Endothelial cell of umbilical vein (primary cell): Measurements from ENCODE around the gene TMEM171. TPM values are rescaled to one million over a fixed set of nuclear protein-coding genes. Genes with fewer than 3 reads are reported as not detected.

Experiments
- BruUV-seq: library from RNA; stranded (reverse); fragments of 400-500 nt; replicated peaks from 2 replicates; lab custom pipeline; 2021; lab: Mats Ljungman, UMichigan
- CTCF ChIA-PET: fragments of 300-600, 350-600 bp; sonication (Branson Sonifier 250); formaldehyde crosslinking; loops from one replicate; lab custom pipeline; 2021; ENCODE audit warnings: antibody characterized with exemption, inconsistent platforms; lab: Charles Lee
- POLR2A ChIA-PET: fragments of 300-600, 350-600 bp; sonication (Branson Sonifier 250); formaldehyde crosslinking; loops from one replicate; lab custom pipeline; 2021; ENCODE audit warnings: antibody characterized with exemption, inconsistent platforms; lab: Charles Lee
- DNase-seq: peaks from one replicate; pipeline ENCODE4 v3.0.0-alpha.2; 2011; ENCODE audit warnings: low read depth, low spot score
- FAIRE-seq: peaks from 2 replicates; lab custom pipeline; 2011; peaks lifted over from hg19 to GRCh38; lab: Jason Lieb, UNC
- H2AFZ ChIP-seq: 2 replicates; pipeline ENCODE4 v1.6.0; 2012; ENCODE audit warnings: low read depth, low read length, control low read depth, inconsistent platforms
- H3K27ac ChIP-seq: 2 replicates; pipeline ENCODE4 v1.5.1; 2011; ENCODE audit warnings: low read depth, mild to moderate bottlenecking, control low read depth, low read length, moderate library complexity; ENCODE audit not compliant: insufficient read depth
- H3K27me3 ChIP-seq, 2 experiments: 2 replicates each; pipeline versions ENCODE4 v1.6.0 to v1.6.1; 2011; ENCODE audit warnings: low read length in 2 of 2, mixed read lengths in 1 of 2; ENCODE audit not compliant: control insufficient read depth in 2 of 2, insufficient read depth in 2 of 2
- H3K36me3 ChIP-seq, 2 experiments: 2 replicates in 1 of 2; 3 replicates in 1 of 2; pipeline ENCODE4 v1.5.1; 2011; ENCODE audit warnings: low read length in 2 of 2, mild to moderate bottlenecking in 1 of 2, moderate library complexity in 1 of 2; ENCODE audit not compliant: control insufficient read depth in 2 of 2, insufficient read depth in 2 of 2; ENCODE audit errors: extremely low read depth in 1 of 2
- H3K4me1 ChIP-seq: 3 replicates; pipeline ENCODE4 v1.5.1; 2011; ENCODE audit warnings: mild to moderate bottlenecking, low read length; ENCODE audit not compliant: control insufficient read depth, insufficient read depth; ENCODE audit errors: extremely low read depth
- H3K4me2 ChIP-seq: 2 replicates; pipeline ENCODE4 v1.6.1; 2011; ENCODE audit warnings: low read length, control low read depth, mixed read lengths; ENCODE audit not compliant: insufficient read depth
- H3K4me3 ChIP-seq, 3 experiments: fragments of 200-600 bp in 1 of 3; sonication (generic), shearing (Covaris generic) in 1 of 3; replicated peaks in 1 of 3; 2 replicates each; pipeline ENCODE4 v1.5.1; 2011 to 2016; ENCODE audit warnings: control low read depth in 3 of 3, low read length in 3 of 3, mild to moderate bottlenecking in 2 of 3, inconsistent platforms in 1 of 3, low read depth in 1 of 3, moderate library complexity in 1 of 3; ENCODE audit not compliant: insufficient read depth in 1 of 3
- H3K79me2 ChIP-seq: 2 replicates; pipeline ENCODE4 v1.6.0; 2012; ENCODE audit warnings: low read length, inconsistent platforms; ENCODE audit not compliant: control insufficient read depth, insufficient read depth
- H3K9ac ChIP-seq: replicated peaks from 2 replicates; pipeline ENCODE3; 2011; ENCODE audit warnings: low read length, control low read depth; ENCODE audit not compliant: insufficient read depth; ENCODE audit errors: extremely low read depth
- H3K9me1 ChIP-seq: replicated peaks from 3 replicates; pipeline ENCODE4 v1.6.0; 2011; ENCODE audit warnings: mild to moderate bottlenecking, low read length; ENCODE audit not compliant: control insufficient read depth, insufficient read depth; ENCODE audit errors: extremely low read depth
- H3K9me3 ChIP-seq: replicated peaks from 2 replicates; pipeline ENCODE4 v1.5.1; 2012; ENCODE audit warnings: low read length, inconsistent platforms; ENCODE audit not compliant: control insufficient read depth, insufficient read depth
- H4K20me1 ChIP-seq: replicated peaks from 2 replicates; pipeline ENCODE3; 2011; ENCODE audit warnings: mild to moderate bottlenecking, low read length; ENCODE audit not compliant: control insufficient read depth, insufficient read depth; ENCODE audit errors: extremely low read depth
- EZH2 ChIP-seq: IDR thresholded peaks from 2 replicates; pipeline ENCODE4 v1.6.1; 2012; ENCODE audit warnings: borderline replicate concordance, low read depth, mild to moderate bottlenecking, moderate library complexity, low read length, inconsistent platforms; ENCODE audit not compliant: severe bottlenecking
- FOS ChIP-seq: IDR thresholded peaks from 2 replicates; pipeline ENCODE4 v1.6.1; 2011; ENCODE audit warnings: mild to moderate bottlenecking, low read length, moderate library complexity, borderline replicate concordance; ENCODE audit not compliant: insufficient read depth
- GATA2 ChIP-seq: IDR thresholded peaks from 2 replicates; pipeline ENCODE4 v1.7.0; 2011; ENCODE audit warnings: low read depth, mild to moderate bottlenecking, moderate library complexity, mixed read lengths, low read length; ENCODE audit not compliant: insufficient read length, insufficient read depth
- JUN ChIP-seq: IDR thresholded peaks from 2 replicates; pipeline ENCODE4 v1.6.1; 2011; ENCODE audit warnings: borderline replicate concordance, low read depth; ENCODE audit not compliant: insufficient read length, insufficient read depth
- MYC ChIP-seq: IDR thresholded peaks from one replicate; pipeline ENCODE4 v1.6.1; 2011; ENCODE audit warnings: mild to moderate bottlenecking, low read depth, low read length
- POLR2A ChIP-seq: IDR thresholded peaks from 2 replicates; pipeline ENCODE4 v1.6.1; 2012; ENCODE audit warnings: low read depth, mild to moderate bottlenecking, control low read depth, low read length
- POLR2AphosphoS5 ChIP-seq: IDR thresholded peaks from 2 replicates; pipeline ENCODE4 v1.6.1; 2012; ENCODE audit warnings: low read depth, mild to moderate bottlenecking, control low read depth, low read length, moderate library complexity; ENCODE audit not compliant: insufficient read depth
- dilution Hi-C: fragments of 300-500 bp; cut with MboI; formaldehyde crosslinking; loops from one replicate; pipeline ENCODE4 v1.15.0; 2019; ENCODE audit warnings: low sequenced_read_pairs; ENCODE audit not compliant: extremely low pct_ligation_motif_present
- intact Hi-C: fragments of 100-400 bp; cut with micrococcal nuclease; formaldehyde crosslinking; loops from one replicate; pipeline ENCODE4 v1.10.0; 2022
- polyA plus RNA-seq, 4 experiments: library from polyadenylated mRNA; depleted of rRNA in 3 of 4; stranded (reverse) in 3 of 4; unstranded in 1 of 4; fragments of >200 nt; gene quantifications; 2 replicates each; pipeline versions ENCODE4 v1.2.1 to v1.2.3, GENCODE V29; 2011 to 2012; ENCODE audit warnings: missing spikeins in 1 of 4
- total RNA-seq: library from RNA; stranded (reverse); gene quantifications from 2 replicates; pipeline ENCODE4 v1.2.3, GENCODE V29; 2021
- TF ChIP-seq, protein P1 (sequence below), 2 donors: IDR thresholded peaks; 1 replicate in 1 of 2; 2 replicates in 1 of 2; pipeline ENCODE4 v1.5.1; 2011; ENCODE audit warnings: low read length in 2 of 2, mild to moderate bottlenecking in 2 of 2, moderate library complexity in 2 of 2, control low read depth in 1 of 2, inconsistent platforms in 1 of 2, low read depth in 1 of 2; ENCODE audit not compliant: insufficient read depth in 1 of 2; ENCODE audit errors: extremely low read depth in 1 of 2
- TF ChIP-seq, protein P2 (sequence below): IDR thresholded peaks from 2 replicates; pipeline ENCODE4 v1.6.1; 2011; ENCODE audit not compliant: insufficient read depth, insufficient read length

TMEM171 gene
- total and polyA plus RNA-seq, 2 donors (not counting 3 experiments of a cell fraction or from before 2014, with no cell fraction given), result 5.6 to 11.7 TPM

DNA sequence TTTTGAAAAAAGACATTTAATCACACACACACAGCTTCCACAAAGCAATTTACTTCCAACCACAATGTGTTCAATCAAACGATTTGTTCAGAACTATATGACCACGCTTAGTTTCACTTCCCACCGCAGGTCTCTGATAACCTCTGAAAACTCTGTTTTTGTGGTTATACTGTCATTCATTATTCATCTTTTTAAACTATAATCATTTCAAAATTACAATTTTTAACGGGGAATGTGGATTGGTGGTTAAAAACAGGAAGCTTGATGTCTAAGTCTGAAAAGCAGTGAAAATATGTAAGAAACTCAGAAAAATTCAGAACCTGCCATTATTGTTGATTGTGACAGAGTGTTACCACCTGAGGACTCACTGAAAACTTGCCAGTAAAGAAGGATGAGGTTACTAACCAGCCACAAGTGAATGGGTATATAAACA lies 39.9 kb downstream of the TMEM171 start:
- H3K27me3 ChIP-seq, result peaks cover 20 to 24% of the 10 kb centered on the region in 2 experiments
- FAIRE-seq (no peak), DNase-seq (no peak)
- H3K4me3 ChIP-seq, result no peak overlapping the region
- peaks cover 8% of the 10 kb centered on the region for H3K4me1 ChIP-seq
- H3K9ac ChIP-seq, result no peak overlapping the region
- no peaks in the 10 kb centered on the region for H4K20me1 ChIP-seq
- no peaks in the 10 kb centered on the region for H3K36me3 ChIP-seq
- intact Hi-C loops, result no loop called here
- TF ChIP-seq POLR2A (no peak), POLR2AphosphoS5 (no peak), GATA2 (no peak), JUN (no peak), FOS (no peak), MYC (no peak), EZH2 (no peak)
- TF ChIP-seq, protein P1, sequence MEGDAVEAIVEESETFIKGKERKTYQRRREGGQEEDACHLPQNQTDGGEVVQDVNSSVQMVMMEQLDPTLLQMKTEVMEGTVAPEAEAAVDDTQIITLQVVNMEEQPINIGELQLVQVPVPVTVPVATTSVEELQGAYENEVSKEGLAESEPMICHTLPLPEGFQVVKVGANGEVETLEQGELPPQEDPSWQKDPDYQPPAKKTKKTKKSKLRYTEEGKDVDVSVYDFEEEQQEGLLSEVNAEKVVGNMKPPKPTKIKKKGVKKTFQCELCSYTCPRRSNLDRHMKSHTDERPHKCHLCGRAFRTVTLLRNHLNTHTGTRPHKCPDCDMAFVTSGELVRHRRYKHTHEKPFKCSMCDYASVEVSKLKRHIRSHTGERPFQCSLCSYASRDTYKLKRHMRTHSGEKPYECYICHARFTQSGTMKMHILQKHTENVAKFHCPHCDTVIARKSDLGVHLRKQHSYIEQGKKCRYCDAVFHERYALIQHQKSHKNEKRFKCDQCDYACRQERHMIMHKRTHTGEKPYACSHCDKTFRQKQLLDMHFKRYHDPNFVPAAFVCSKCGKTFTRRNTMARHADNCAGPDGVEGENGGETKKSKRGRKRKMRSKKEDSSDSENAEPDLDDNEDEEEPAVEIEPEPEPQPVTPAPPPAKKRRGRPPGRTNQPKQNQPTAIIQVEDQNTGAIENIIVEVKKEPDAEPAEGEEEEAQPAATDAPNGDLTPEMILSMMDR (IDR thresholded peaks at IDR 0.05; ENCODE audit: extremely low read depth in 1 of 2, insufficient read depth in 1 of 2, low read depth in 1 of 2, low read length in 2 of 2), result no peak
- TF ChIP-seq, protein P2, sequence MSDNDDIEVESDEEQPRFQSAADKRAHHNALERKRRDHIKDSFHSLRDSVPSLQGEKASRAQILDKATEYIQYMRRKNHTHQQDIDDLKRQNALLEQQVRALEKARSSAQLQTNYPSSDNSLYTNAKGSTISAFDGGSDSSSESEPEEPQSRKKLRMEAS, result no peak
- H3K4me2 ChIP-seq, result no peak overlapping the region
- H3K79me2 ChIP-seq, result no peaks in the 10 kb centered on the region
- H2AFZ ChIP-seq, result no peak overlapping the region
- H3K9me1 ChIP-seq, result no peaks in the 10 kb centered on the region
- H3K9me3 ChIP-seq, result no peaks in the 10 kb centered on the region
- POLR2A ChIA-PET, result no interaction called here
- BruUV-seq, result no TSS peak
- no peak overlapping the region for H3K27ac ChIP-seq
- CTCF ChIA-PET, result interaction anchor here (1.7 to 2.4 kb wide), 2 partner anchors 11 to 41 kb away, joined by 7 to 8 read pairs; no protein-coding TSS in a partner anchor
- dilution Hi-C loops, result no loop called here
